HepG2 (cell line): ENCODE results near the gene FAM200B. TPM values are rescaled to one million over a fixed set of nuclear protein-coding genes. Genes with fewer than 3 reads are reported as not detected.

Experiments
- ATAC-seq: fragments of 200-7000 bp; cut with Tn5 transposase; 3 replicates; pipeline ENCODE4 v1.9.1; 2020; ENCODE audit warnings: mild to moderate bottlenecking, moderate library complexity
- BruUV-seq: library from RNA; stranded (reverse); fragments of 400-500 nt; replicated peaks from 2 replicates; lab custom pipeline; 2021; lab: Mats Ljungman, UMichigan
- CTCF ChIA-PET: fragments of 300-600 bp; formaldehyde crosslinking; extraction: SDS; loops from one replicate; lab custom pipeline; 2021; ENCODE audit warnings: low total read pairs, inconsistent platforms, low intra/inter-chr PET ratio; lab: Yijun Ruan, JAX
- POLR2A ChIA-PET: fragments of 350-600 bp; sonication (Branson Sonifier 250); formaldehyde crosslinking; loops from one replicate; lab custom pipeline; 2020; ENCODE audit warnings: antibody characterized with exemption, inconsistent platforms; lab: Yijun Ruan, JAX
- DNase-seq: peaks from one replicate; pipeline ENCODE4 v3.0.0-alpha.2; 2015; ENCODE audit warnings: low spot score
- FAIRE-seq: peaks from 3 replicates; lab custom pipeline; 2011; peaks lifted over from hg19 to GRCh38; lab: Jason Lieb, UNC
- H2AFZ ChIP-seq: one replicate; pipeline ENCODE4 v1.6.1; 2011; ENCODE audit warnings: low read length, inconsistent platforms
- H3K27ac ChIP-seq: fragments of 300-600 bp; 3 replicates; pipeline ENCODE4 v1.8.0; 2011; ENCODE audit warnings: mixed run types, mild to moderate bottlenecking, mixed read lengths, low read length, inconsistent platforms; ENCODE audit not compliant: insufficient read depth; ENCODE audit errors: extremely low read length
- H3K27me3 ChIP-seq, 2 experiments: fragments of 200-600 bp in 1 of 2; 2 replicates in 1 of 2; 3 replicates in 1 of 2; pipeline versions ENCODE4 v1.6.0 to v1.8.0; 2011; ENCODE audit warnings: low read length in 2 of 2, mild to moderate bottlenecking in 2 of 2, moderate library complexity in 2 of 2, inconsistent platforms in 1 of 2; ENCODE audit not compliant: insufficient read depth in 2 of 2, control insufficient read depth in 1 of 2
- H3K36me3 ChIP-seq, 2 experiments: fragments of 200-600 bp in 1 of 2; replicated peaks in 1 of 2; 2 replicates in 1 of 2; 3 replicates in 1 of 2; pipeline versions ENCODE4 v1.5.1 to v1.8.0; 2011; ENCODE audit warnings: low read length in 2 of 2, inconsistent platforms in 1 of 2; ENCODE audit not compliant: insufficient read depth in 2 of 2, control insufficient read depth in 1 of 2
- H3K4me1 ChIP-seq: 2 replicates; pipeline ENCODE4 v1.5.1; 2012; ENCODE audit warnings: low read length, inconsistent platforms; ENCODE audit not compliant: insufficient read depth
- H3K4me2 ChIP-seq: 2 replicates; pipeline ENCODE4 v1.6.0; 2011; ENCODE audit warnings: low read depth, low read length, inconsistent platforms
- H3K4me3 ChIP-seq, 3 experiments: fragments of 200-600 bp in 1 of 3; sonication (generic), shearing (Covaris generic) in 1 of 3; replicated peaks in 1 of 3; 2 replicates each; pipeline ENCODE4 v1.5.1; 2011 to 2016; ENCODE audit warnings: low read length in 3 of 3, inconsistent platforms in 2 of 3, low read depth in 2 of 3, mild to moderate bottlenecking in 2 of 3, control low read depth in 1 of 3, mixed read lengths in 1 of 3; ENCODE audit not compliant: insufficient read depth in 1 of 3
- H3K79me2 ChIP-seq: one replicate; pipeline ENCODE4 v1.6.1; 2011; ENCODE audit warnings: low read length, inconsistent platforms; ENCODE audit not compliant: insufficient read depth
- H3K9ac ChIP-seq: 2 replicates; pipeline ENCODE4 v1.6.0; 2011; ENCODE audit warnings: mild to moderate bottlenecking, low read depth, low read length, inconsistent platforms; ENCODE audit not compliant: insufficient read depth
- H3K9me3 ChIP-seq: 2 replicates; pipeline ENCODE4 v1.5.1; 2012; ENCODE audit warnings: mild to moderate bottlenecking, low read length
- H4K20me1 ChIP-seq: 2 replicates; pipeline ENCODE4 v1.6.0; 2011; ENCODE audit warnings: inconsistent platforms, mild to moderate bottlenecking, low read length, moderate library complexity; ENCODE audit not compliant: insufficient read depth
- CERS6 ChIP-seq: sonication (generic); formaldehyde crosslinking; IDR thresholded peaks from 2 replicates; pipeline ENCODE4 v1.5.0; 2020; ENCODE audit warnings: missing genetic modification reagents
- ELF3 ChIP-seq: IDR thresholded peaks from 2 replicates; pipeline ENCODE4 v1.6.1; 2016; ENCODE audit warnings: missing genetic modification reagents, missing compliant biosample characterization
- FIP1L1 ChIP-seq: fragments of 200-400 bp; formaldehyde crosslinking; IDR thresholded peaks from 2 replicates; pipeline ENCODE4 v1.6.1; 2018; ENCODE audit warnings: low read depth, mild to moderate bottlenecking, low read length, moderate library complexity, borderline replicate concordance; ENCODE audit not compliant: insufficient read depth
- NCOR1 ChIP-seq: fragments of 200-600 bp; sonication (generic); IDR thresholded peaks from 2 replicates; pipeline ENCODE4 v1.7.0; 2017; ENCODE audit warnings: antibody characterized with exemption, low read length, borderline replicate concordance
- NRL ChIP-seq: sonication (generic); formaldehyde crosslinking; IDR thresholded peaks from 2 replicates; pipeline ENCODE4 v1.5.0; 2020; ENCODE audit warnings: missing genetic modification reagents, mild to moderate bottlenecking, moderate library complexity, borderline replicate concordance
- TFAP4 ChIP-seq: sonication (generic); IDR thresholded peaks from 2 replicates; pipeline ENCODE4 v1.6.1; 2016; ENCODE audit warnings: low read depth, borderline replicate concordance
- TRIM22 ChIP-seq: fragments of 450-650 bp; IDR thresholded peaks from 2 replicates; pipeline ENCODE4 v1.6.1; 2017
- ZBED4 ChIP-seq: sonication (generic); formaldehyde crosslinking; IDR thresholded peaks from 2 replicates; pipeline ENCODE4 v1.4.0; 2020; ENCODE audit warnings: missing genetic modification reagents, borderline replicate concordance
- ZBTB26 ChIP-seq: IDR thresholded peaks from 2 replicates; pipeline ENCODE4 v1.6.1; 2016; ENCODE audit warnings: missing compliant biosample characterization, missing genetic modification reagents, borderline replicate concordance
- ZNF367 ChIP-seq: sonication (generic); formaldehyde crosslinking; IDR thresholded peaks from 2 replicates; pipeline ENCODE4 v1.4.0; 2020; ENCODE audit warnings: missing genetic modification reagents, borderline replicate concordance
- ZNF737 ChIP-seq: sonication (generic); formaldehyde crosslinking; IDR thresholded peaks from 2 replicates; pipeline ENCODE4 v1.5.0; 2020; ENCODE audit warnings: missing genetic modification reagents, mild to moderate bottlenecking, borderline replicate concordance
- WGBS: methylation state at CpG from one replicate; pipeline ENCODE4 v1.1.6; 2017; ENCODE audit warnings: low lambda C conversion rate; 5-methylcytosine and 5-hydroxymethylcytosine counted together
- in situ Hi-C: cut with HindIII; loops from 2 replicates; pipeline ENCODE4 v1.10.0; 2017; ENCODE audit warnings: low pct_unique_long_range_greater_than_20kb; ENCODE audit not compliant: extremely low pct_ligation_motif_present
- intact Hi-C: fragments of 100-400 bp; cut with micrococcal nuclease; formaldehyde crosslinking; loops from one replicate; pipeline ENCODE4 v1.10.0; 2022; ENCODE audit not compliant: unreplicated experiment
- polyA plus RNA-seq, 8 experiments: library from polyadenylated mRNA; depleted of rRNA in 3 of 8; stranded (reverse) in 7 of 8; unstranded in 1 of 8; fragments of >200 nt; fragmentation: Illumina TruSeq in 4 of 8; extraction: Trizol in 4 of 8; gene quantifications; 2 replicates each; pipeline versions ENCODE4 v1.2.1 to v1.2.3, GENCODE V29; 2011 to 2016; ENCODE audit warnings: low read depth in 4 of 8, missing spikeins in 1 of 8, mixed read lengths in 1 of 8; ENCODE audit not compliant: insufficient read depth in 1 of 8
- total RNA-seq, 5 experiments: library from RNA; depleted of rRNA; stranded (reverse); fragments of >200 nt; fragmentation: Illumina TruSeq; extraction: Trizol; gene quantifications; 2 replicates each; pipeline ENCODE4 v1.2.3, GENCODE V29; 2016; ENCODE audit warnings: low read depth in 1 of 5

FAM200B gene
- total and polyA plus RNA-seq, 2 of the 13 experiments (the other 11 are each of a cell fraction or from before 2014, with no cell fraction given), result 25.6 to 41.8 TPM

GRCh38 chr4:15725608-15726007 lies 44.0 kb downstream of the FAM200B start:
- no TSS peak for BruUV-seq
- CTCF ChIA-PET, result no interaction called here
- FAIRE-seq, result no peak

More at GRCh38 chr4:15725608-15726007, 44.0 kb downstream of the FAM200B start:
- intact Hi-C loops (no loop called here), in situ Hi-C loops (no loop called here)
- Histone ChIP-seq H4K20me1 (no peaks in the 10 kb centered on the region), H3K27me3 (no peaks in the 10 kb centered on the region), H3K4me2 (no peak overlapping the region), H3K4me3 (no peak overlapping the region), H3K9me3 (no peaks in the 10 kb centered on the region), H2AFZ (no peak overlapping the region), H3K79me2 (no peaks in the 10 kb centered on the region), H3K36me3 (no peaks in the 10 kb centered on the region), H3K4me1 (0 out of 2 replicates have a peak, but pooled peaks cover 5% of the 10 kb centered on the region), H3K27ac (no peak overlapping the region), H3K9ac (no peak overlapping the region)
- DNase-seq (no peak), ATAC-seq (no peak)
- POLR2A ChIA-PET, result no interaction called here
- TF ChIP-seq ZNF737, result no peak
- no peak for TF ChIP-seq NCOR1
- no peak for TF ChIP-seq TFAP4
- TF ChIP-seq ZBED4, result no peak
- TF ChIP-seq ZNF367 (CRISPR knock-in tag), result no peak
- no peak for TF ChIP-seq FIP1L1
- TF ChIP-seq ELF3 (CRISPR knock-in tag), result no peak
- TF ChIP-seq CERS6 (CRISPR knock-in tag), result no peak
- no peak for TF ChIP-seq TRIM22
- TF ChIP-seq ZBTB26, result no peak
- no peak for TF ChIP-seq NRL (CRISPR knock-in tag)
- 13% methylated on average over 4 of the region's 4 CpGs for WGBS
